ENCODE measurements around the gene TMIGD1.

DNA sequence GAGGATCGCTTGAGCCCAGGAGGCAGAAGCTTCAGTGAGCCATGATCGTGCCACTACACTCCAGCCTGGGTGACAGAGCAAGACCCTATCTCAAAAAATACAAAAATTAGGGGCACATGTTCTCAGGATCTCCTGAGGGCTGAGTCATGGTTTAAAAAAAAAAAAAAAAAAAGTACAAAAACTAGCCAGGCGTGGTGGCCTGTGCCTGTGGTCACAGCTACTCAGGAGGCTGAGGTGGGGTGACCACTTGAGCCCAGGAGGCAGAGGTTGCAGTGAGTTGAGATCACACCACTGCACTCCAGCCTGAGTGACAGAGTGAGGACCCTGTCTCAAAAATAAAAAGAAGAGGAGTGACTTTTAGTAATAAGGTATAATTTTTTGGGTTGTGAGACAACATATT lies 59.0 kb downstream of the TMIGD1 start:
- TF ChIP-seq, protein P1, sequence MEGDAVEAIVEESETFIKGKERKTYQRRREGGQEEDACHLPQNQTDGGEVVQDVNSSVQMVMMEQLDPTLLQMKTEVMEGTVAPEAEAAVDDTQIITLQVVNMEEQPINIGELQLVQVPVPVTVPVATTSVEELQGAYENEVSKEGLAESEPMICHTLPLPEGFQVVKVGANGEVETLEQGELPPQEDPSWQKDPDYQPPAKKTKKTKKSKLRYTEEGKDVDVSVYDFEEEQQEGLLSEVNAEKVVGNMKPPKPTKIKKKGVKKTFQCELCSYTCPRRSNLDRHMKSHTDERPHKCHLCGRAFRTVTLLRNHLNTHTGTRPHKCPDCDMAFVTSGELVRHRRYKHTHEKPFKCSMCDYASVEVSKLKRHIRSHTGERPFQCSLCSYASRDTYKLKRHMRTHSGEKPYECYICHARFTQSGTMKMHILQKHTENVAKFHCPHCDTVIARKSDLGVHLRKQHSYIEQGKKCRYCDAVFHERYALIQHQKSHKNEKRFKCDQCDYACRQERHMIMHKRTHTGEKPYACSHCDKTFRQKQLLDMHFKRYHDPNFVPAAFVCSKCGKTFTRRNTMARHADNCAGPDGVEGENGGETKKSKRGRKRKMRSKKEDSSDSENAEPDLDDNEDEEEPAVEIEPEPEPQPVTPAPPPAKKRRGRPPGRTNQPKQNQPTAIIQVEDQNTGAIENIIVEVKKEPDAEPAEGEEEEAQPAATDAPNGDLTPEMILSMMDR (conservative IDR thresholded peaks at IDR 0.05 in 1 of 2, IDR thresholded peaks at IDR 0.05 in 1 of 2; ENCODE audit: low read depth in 1 of 2, low read length in 2 of 2), result no peak
- no peak for TF ChIP-seq EZH2 (IDR thresholded peaks at IDR 0.05; ENCODE audit: low read length, missing control alignments)
